ENCODE results near the gene ATP8A2.

- no peak for TF ChIP-seq CTCF (IDR thresholded peaks at IDR 0.05)
- no peak for TF ChIP-seq EZH2phosphoT487 (IDR thresholded peaks at IDR 0.05)
- TF ChIP-seq EZH2 (IDR thresholded peaks at IDR 0.05): no peak
These were observed 35.9 kb upstream of the ATP8A2 start for GRCh38 chr13:25335856-25336255.

All from neural progenitor cell (in vitro differentiated cells).